ENCODE results near the gene TNC. TPM values are rescaled to one million over a fixed set of nuclear protein-coding genes. Genes with fewer than 3 reads are reported as not detected.

TNC gene
- total RNA-seq, 1 donor from 2014 or later, result 64.1 TPM

DNA sequence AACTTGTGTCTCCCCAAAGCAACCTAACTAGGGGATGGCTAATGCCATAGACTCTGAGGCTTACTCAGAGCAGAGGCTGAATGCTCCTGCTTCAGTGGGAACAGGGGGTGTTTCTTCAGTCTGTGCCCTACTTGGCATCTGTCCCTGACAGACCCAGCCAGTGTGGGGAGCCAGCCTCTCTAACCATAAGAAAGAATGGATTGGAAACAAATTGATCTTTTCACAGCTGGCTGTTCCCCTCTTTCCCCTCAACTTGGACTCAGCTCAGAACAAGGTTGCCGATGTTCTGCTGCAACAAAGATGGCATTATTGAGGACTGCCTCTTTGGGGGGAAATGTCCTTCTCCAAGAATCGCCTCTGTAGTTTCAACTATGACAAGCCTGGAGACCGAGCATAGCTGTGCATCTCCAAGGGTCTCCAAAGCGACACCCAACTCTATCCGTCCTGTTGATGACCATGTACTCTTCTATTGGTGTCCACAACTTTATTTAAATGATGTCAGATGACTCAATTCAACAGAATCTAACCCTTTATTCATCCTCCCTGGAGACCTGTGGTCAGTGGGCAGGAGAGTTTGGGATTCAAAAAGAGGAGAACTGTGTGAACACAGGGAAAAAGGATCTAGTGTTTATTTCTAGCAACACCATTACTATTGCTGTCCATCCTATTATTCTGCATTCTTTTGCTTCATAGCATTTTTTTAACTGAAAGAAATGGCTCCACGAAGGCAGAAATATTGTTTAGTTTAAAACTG, 24.7 kb upstream of the TNC start:
- TF ChIP-seq, protein P1, sequence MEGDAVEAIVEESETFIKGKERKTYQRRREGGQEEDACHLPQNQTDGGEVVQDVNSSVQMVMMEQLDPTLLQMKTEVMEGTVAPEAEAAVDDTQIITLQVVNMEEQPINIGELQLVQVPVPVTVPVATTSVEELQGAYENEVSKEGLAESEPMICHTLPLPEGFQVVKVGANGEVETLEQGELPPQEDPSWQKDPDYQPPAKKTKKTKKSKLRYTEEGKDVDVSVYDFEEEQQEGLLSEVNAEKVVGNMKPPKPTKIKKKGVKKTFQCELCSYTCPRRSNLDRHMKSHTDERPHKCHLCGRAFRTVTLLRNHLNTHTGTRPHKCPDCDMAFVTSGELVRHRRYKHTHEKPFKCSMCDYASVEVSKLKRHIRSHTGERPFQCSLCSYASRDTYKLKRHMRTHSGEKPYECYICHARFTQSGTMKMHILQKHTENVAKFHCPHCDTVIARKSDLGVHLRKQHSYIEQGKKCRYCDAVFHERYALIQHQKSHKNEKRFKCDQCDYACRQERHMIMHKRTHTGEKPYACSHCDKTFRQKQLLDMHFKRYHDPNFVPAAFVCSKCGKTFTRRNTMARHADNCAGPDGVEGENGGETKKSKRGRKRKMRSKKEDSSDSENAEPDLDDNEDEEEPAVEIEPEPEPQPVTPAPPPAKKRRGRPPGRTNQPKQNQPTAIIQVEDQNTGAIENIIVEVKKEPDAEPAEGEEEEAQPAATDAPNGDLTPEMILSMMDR (IDR thresholded peaks at IDR 0.05), result no peak
- no peak for DNase-seq (ENCODE audit: low spot score)
- H3K36me3 Mint-ChIP-seq (ENCODE audit: low read depth), result peaks cover 1% of the 10 kb centered on the region
- H3K27me3 Mint-ChIP-seq (ENCODE audit: low read depth), result no peaks in the 10 kb centered on the region
- no peak overlapping the region for H3K4me3 Mint-ChIP-seq (ENCODE audit: unreplicated experiment)
- peaks cover 37% of the 10 kb centered on the region for H3K4me1 Mint-ChIP-seq (ENCODE audit: low read depth)
- H3K27ac Mint-ChIP-seq (ENCODE audit: unreplicated experiment), result no peak overlapping the region
- H3K9me3 Mint-ChIP-seq (ENCODE audit: low read depth), result peaks cover 12% of the 10 kb centered on the region

DNA sequence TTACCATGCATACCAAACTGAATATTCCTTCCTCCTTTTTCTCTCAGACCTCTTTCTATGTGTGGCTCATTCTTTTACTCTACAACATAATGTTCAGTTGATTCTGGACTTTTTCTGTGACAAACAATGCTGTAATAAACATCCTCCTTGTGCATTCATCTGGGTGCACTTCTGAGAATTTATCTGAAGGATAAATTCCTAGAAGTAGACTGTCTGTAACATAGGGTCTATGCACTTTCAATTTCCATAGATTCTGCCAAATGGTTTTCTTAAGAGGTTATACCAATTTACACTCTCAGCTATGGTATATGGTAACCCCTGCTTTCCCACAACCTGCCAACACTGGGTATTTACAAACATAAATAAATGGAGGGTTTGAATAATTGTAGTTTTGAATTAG, 24.1 kb upstream of the TNC start:
- Mint-ChIP-seq H3K27me3 (ENCODE audit: low read depth) (no peaks in the 10 kb centered on the region), H3K36me3 (ENCODE audit: low read depth) (peaks cover 4% of the 10 kb centered on the region), H3K4me1 (ENCODE audit: low read depth) (peaks cover 31% of the 10 kb centered on the region), H3K4me3 (ENCODE audit: unreplicated experiment) (no peak overlapping the region), H3K9me3 (ENCODE audit: low read depth) (peaks cover 12% of the 10 kb centered on the region), H3K27ac (ENCODE audit: unreplicated experiment) (no peak overlapping the region)
- no peak for DNase-seq (ENCODE audit: low spot score)
- TF ChIP-seq, protein P1 (IDR thresholded peaks at IDR 0.05), result no peak

DNA sequence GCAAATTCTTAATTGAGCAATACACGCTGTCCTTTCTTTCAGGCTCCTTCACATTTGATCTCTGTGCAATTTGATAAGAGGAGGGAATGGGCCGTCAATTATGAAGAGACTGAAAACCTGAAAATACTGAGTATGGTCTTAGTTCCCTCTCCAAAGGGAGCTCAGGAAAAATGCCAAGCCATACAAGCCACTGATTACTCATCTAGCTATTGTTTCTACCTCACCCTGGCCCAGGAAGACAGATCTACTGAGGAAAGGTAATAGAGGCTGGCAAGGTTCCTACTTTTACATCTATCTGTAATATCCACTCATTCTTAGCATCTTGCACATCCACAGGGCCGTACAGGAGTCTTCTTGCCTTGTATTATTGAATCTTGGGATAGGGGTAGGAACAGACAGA, 23.7 kb upstream of the TNC start:
- Mint-ChIP-seq H3K27me3 (ENCODE audit: low read depth) (no peaks in the 10 kb centered on the region), H3K36me3 (ENCODE audit: low read depth) (peaks cover 4% of the 10 kb centered on the region), H3K9me3 (ENCODE audit: low read depth) (peaks cover 12% of the 10 kb centered on the region), H3K4me3 (ENCODE audit: unreplicated experiment) (no peak overlapping the region), H3K4me1 (ENCODE audit: low read depth) (peaks cover 26% of the 10 kb centered on the region), H3K27ac (ENCODE audit: unreplicated experiment) (no peak overlapping the region)
- TF ChIP-seq, protein P1 (IDR thresholded peaks at IDR 0.05), result no peak
- no peak for DNase-seq (ENCODE audit: low spot score)

DNA sequence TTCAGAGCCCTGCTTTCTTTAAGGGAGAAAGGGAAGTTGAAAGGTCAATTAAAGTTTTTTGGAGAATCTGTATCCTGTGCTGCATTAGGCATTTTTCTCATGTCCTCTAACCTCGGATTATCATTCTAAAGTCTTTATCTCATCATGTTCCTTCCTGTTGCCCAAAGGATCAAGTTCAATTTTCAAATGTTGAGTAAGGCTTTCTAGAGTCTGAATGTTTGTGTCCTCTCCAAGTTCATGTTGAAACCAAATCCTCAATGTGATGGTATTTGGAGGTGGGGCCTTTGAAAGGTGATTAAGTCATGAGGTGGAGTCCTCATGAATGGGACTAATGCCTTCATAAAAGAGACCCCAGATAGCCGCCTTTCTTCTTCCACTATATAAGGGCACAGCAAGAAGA, 20.2 kb upstream of the TNC start:
- Mint-ChIP-seq H3K36me3 (ENCODE audit: low read depth) (peaks cover 4% of the 10 kb centered on the region), H3K4me3 (ENCODE audit: unreplicated experiment) (no peak overlapping the region), H3K4me1 (ENCODE audit: low read depth) (peaks cover 11% of the 10 kb centered on the region), H3K9me3 (ENCODE audit: low read depth) (peaks cover 12% of the 10 kb centered on the region), H3K27ac (ENCODE audit: unreplicated experiment) (no peak overlapping the region), H3K27me3 (ENCODE audit: low read depth) (no peaks in the 10 kb centered on the region)
- TF ChIP-seq, protein P1 (IDR thresholded peaks at IDR 0.05), result no peak
- no peak for DNase-seq (ENCODE audit: low spot score)

DNA sequence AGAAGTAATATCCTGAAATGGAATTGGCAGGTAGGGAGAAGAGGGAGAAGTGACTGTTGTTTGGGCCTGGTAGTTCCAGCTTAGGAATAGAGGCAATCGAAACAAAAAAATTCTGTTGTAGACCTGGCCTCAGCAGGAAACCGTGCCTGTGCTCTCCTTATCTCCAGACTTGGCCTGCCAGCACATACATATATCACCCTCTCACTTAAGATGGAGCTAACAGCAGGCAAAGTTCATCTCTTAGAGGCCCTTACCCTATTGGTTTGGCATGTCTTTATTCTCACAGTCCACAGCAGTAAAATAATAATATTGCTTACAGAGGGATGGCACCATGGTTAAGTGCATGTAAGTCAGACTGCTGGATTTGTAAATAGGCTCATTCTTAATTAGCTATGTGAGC, 19.6 kb upstream of the TNC start:
- Mint-ChIP-seq H3K36me3 (ENCODE audit: low read depth) (peaks cover 4% of the 10 kb centered on the region), H3K9me3 (ENCODE audit: low read depth) (peaks cover 12% of the 10 kb centered on the region), H3K27ac (ENCODE audit: unreplicated experiment) (no peak overlapping the region), H3K4me3 (ENCODE audit: unreplicated experiment) (no peak overlapping the region), H3K27me3 (ENCODE audit: low read depth) (no peaks in the 10 kb centered on the region), H3K4me1 (ENCODE audit: low read depth) (peaks cover 13% of the 10 kb centered on the region)
- no peak for DNase-seq (ENCODE audit: low spot score)
- TF ChIP-seq, protein P1 (IDR thresholded peaks at IDR 0.05), result no peak

Data from chondrocyte (in vitro differentiated cells).